Activated B cell treated with CpG ODN at 0.5 μM for 24 hours (primary cell): ENCODE results near the gene PA2G4. TPM values are rescaled to one million over a fixed set of nuclear protein-coding genes. Genes with fewer than 3 reads are reported as not detected.
A peak's percentile ranks its signal among the peaks of the same experiment; 100 is the strongest.
"Not testable (repeated sequence)": the region's sequence is repeated elsewhere in the genome, so short reads cannot be mapped to it uniquely, and the experiment has no call there.

Experiments
- ATAC-seq: fragments of 200-7000 bp; cut with Tn5 transposase; one replicate; pipeline ENCODE4 v1.10.0; 2021; ENCODE audit warnings: low read depth, mild to moderate bottlenecking, moderate library complexity
- CTCF ChIA-PET: fragments of 350-600 bp; sonication (Branson Sonifier 250); formaldehyde crosslinking; loops from one replicate; lab custom pipeline; 2021; ENCODE audit warnings: antibody characterized with exemption; lab: Charles Lee
- POLR2A ChIA-PET: fragments of 350-600 bp; sonication (Branson Sonifier 250); formaldehyde crosslinking; loops from one replicate; lab custom pipeline; 2021; ENCODE audit warnings: antibody characterized with exemption; lab: Charles Lee
- DNase-seq: peaks from one replicate; pipeline ENCODE4 v3.0.0; 2022
- H3K27ac Mint-ChIP-seq: one replicate; pipeline ENCODE4 v1.8.0; 2020; ENCODE audit warnings: mixed read lengths
- H3K27me3 Mint-ChIP-seq: one replicate; pipeline ENCODE4 v1.8.0; 2021; ENCODE audit warnings: mixed read lengths
- H3K36me3 Mint-ChIP-seq: one replicate; pipeline ENCODE4 v1.8.0; 2021; ENCODE audit warnings: low read depth, mixed read lengths
- H3K4me1 Mint-ChIP-seq: one replicate; pipeline ENCODE4 v1.8.0; 2021; ENCODE audit warnings: mixed read lengths
- H3K4me3 Mint-ChIP-seq: one replicate; pipeline ENCODE4 v1.8.0; 2020; ENCODE audit warnings: mild to moderate bottlenecking, mixed read lengths
- H3K9me3 Mint-ChIP-seq: one replicate; pipeline ENCODE4 v1.8.0; 2020; ENCODE audit warnings: mixed read lengths
- CTCF ChIP-seq: fragments of 200-600 bp; IDR thresholded peaks from one replicate; pipeline ENCODE4 v1.8.0; 2022; ENCODE audit warnings: antibody characterized with exemption, mild to moderate bottlenecking
- intact Hi-C: fragments of 100-400 bp; cut with micrococcal nuclease; formaldehyde crosslinking; loops from one replicate; pipeline ENCODE4 v1.15.1; 2024
- total RNA-seq: library from RNA; stranded (reverse); gene quantifications from 2 replicates; pipeline ENCODE4 v1.2.3, GENCODE V29; 2022

Gene PA2G4
- total RNA-seq, 1 donor from 2014 or later, result 137 TPM

- Mint-ChIP-seq H3K4me3 (peak overlapping the region; percentile 13), H3K27ac (peak overlapping the region; percentile 1), H3K36me3 (peaks cover 42% of the 10 kb centered on the region), H3K9me3 (no peaks in the 10 kb centered on the region), H3K4me1 (peaks cover 59% of the 10 kb centered on the region), H3K27me3 (no peaks in the 10 kb centered on the region)
- ATAC-seq (no peak), DNase-seq (no peak)
- intact Hi-C loops, result no loop called here
- ChIA-PET POLR2A (interaction anchor here (1.8 to 1.9 kb wide), 2 partner anchors 27 to 66 kb away, joined by 4 to 8 read pairs; partner anchors contain the start of genes ESYT1 and RNF41), CTCF (interaction anchor here (0.6 to 2.4 kb wide), 5 partner anchors 16 to 35 kb away, joined by 3 to 6 read pairs (median 3); partner anchors contain the start of gene SMARCC2)
- TF ChIP-seq CTCF, result no peak
These were observed 51.0 kb downstream of the PA2G4 start for GRCh38 chr12:56155256-56155845.

GRCh38 chr12:56156464-56157200 is 52.3 kb downstream of the PA2G4 start:
- CTCF ChIA-PET, ATAC-seq, H3K27me3 Mint-ChIP-seq, intact Hi-C loops, DNase-seq, H3K9me3 Mint-ChIP-seq: not testable (repeated sequence)
- Mint-ChIP-seq H3K4me3 (peak overlapping the region; percentile 94), H3K4me1 (peaks cover 60% of the 10 kb centered on the region), H3K36me3 (peaks cover 55% of the 10 kb centered on the region), H3K27ac (peak overlapping the region; percentile 95)
- POLR2A ChIA-PET, result interaction anchor here (0.5 to 4.3 kb wide), 14 partner anchors 14 to 1457 kb away, joined by 3 to 67 read pairs (median 4); partner anchors contain the start of genes ESYT1, NACA, RNF41 and RPL41

- intact Hi-C loops, result loop anchor here (1.0 kb wide), 5 partner anchors 31 to 184 kb away; partner anchors contain the start of genes RNF41 and ZC3H10
- Mint-ChIP-seq H3K4me3 (peak overlapping the region; percentile 94), H3K27ac (peak overlapping the region; percentile 95), H3K27me3 (no peaks in the 10 kb centered on the region), H3K9me3 (no peaks in the 10 kb centered on the region), H3K36me3 (peaks cover 55% of the 10 kb centered on the region), H3K4me1 (peaks cover 57% of the 10 kb centered on the region)
- ATAC-seq (peak; percentile 63), DNase-seq (peak; percentile 61)
- TF ChIP-seq CTCF, result no peak
- CTCF ChIA-PET, result interaction anchor here (1.0 kb wide), 1 partner anchor 183 kb away, joined by 3 read pairs; the partner anchor contains the start of gene RAB5B
- POLR2A ChIA-PET, result interaction anchor here (0.7 to 4.3 kb wide), 11 partner anchors 15 to 568 kb away, joined by 3 to 67 read pairs (median 5); partner anchors contain the start of genes ESYT1, NACA, RNF41 and SMARCC2
These were observed 53.1 kb downstream of the PA2G4 start for GRCh38 chr12:56157201-56158028.

GRCh38 chr12:56158029-56158925 is 53.9 kb downstream of the PA2G4 start, which contains the start of gene MYL6:
Gene MYL6, plus strand, starts transcription at chr12:56158359. Its CDS starts 43 bp downstream, at chr12:56158402.
- H3K27ac Mint-ChIP-seq, result peak within 1 kb of the TSS; percentile 95
- H3K4me1 Mint-ChIP-seq, result peaks cover 48% of the 10 kb centered on the region
- H3K9me3 Mint-ChIP-seq, result no peaks in the 10 kb centered on the region
- intact Hi-C loops, result loop anchor here (1.0 kb wide), 5 partner anchors 32 to 185 kb away; partner anchors contain the start of genes RNF41 and ZC3H10
- POLR2A ChIA-PET, result interaction anchor here (0.7 to 4.3 kb wide), 12 partner anchors 17 to 176 kb away, joined by 3 to 67 read pairs (median 5); partner anchors contain the start of genes CNPY2, ESYT1, PA2G4 and PAN2
- peak; percentile 86 for ATAC-seq
- DNase-seq, result peak; percentile 70
- no peaks in the 10 kb centered on the region for H3K27me3 Mint-ChIP-seq
- H3K36me3 Mint-ChIP-seq, result peaks cover 61% of the 10 kb centered on the region
- H3K4me3 Mint-ChIP-seq, result peak within 1 kb of the TSS; percentile 94
- no peak for TF ChIP-seq CTCF
- CTCF ChIA-PET, result interaction anchor here (1.0 to 2.0 kb wide), 5 partner anchors 29 to 184 kb away, joined by 3 to 13 read pairs (median 5); partner anchors contain the start of genes RAB5B and SMARCC2
